Thyroid gland (tissue), 4 donors: ENCODE data around the gene ERCC4.

Experiments used
- POLR2A ChIP-seq, 2 donors: fragments of 450-650 bp; IDR thresholded peaks; one replicate each; pipeline ENCODE4 v1.6.1; 2017; ENCODE audit warnings: antibody characterized with exemption in 2 of 2, mild to moderate bottlenecking in 2 of 2, moderate library complexity in 1 of 2
- TF ChIP-seq, protein P1 (sequence below), 6 experiments: fragments of 200-600 bp in 3 of 6; fragments of 450-650 bp in 3 of 6; sonication (generic) in 3 of 6; IDR thresholded peaks; one replicate each; pipeline ENCODE4 v1.5.1; 2016 to 2019; ENCODE audit warnings: antibody characterized with exemption in 6 of 6, mild to moderate bottlenecking in 2 of 6, inconsistent platforms in 1 of 6, moderate library complexity in 1 of 6

- TF ChIP-seq, protein P1, sequence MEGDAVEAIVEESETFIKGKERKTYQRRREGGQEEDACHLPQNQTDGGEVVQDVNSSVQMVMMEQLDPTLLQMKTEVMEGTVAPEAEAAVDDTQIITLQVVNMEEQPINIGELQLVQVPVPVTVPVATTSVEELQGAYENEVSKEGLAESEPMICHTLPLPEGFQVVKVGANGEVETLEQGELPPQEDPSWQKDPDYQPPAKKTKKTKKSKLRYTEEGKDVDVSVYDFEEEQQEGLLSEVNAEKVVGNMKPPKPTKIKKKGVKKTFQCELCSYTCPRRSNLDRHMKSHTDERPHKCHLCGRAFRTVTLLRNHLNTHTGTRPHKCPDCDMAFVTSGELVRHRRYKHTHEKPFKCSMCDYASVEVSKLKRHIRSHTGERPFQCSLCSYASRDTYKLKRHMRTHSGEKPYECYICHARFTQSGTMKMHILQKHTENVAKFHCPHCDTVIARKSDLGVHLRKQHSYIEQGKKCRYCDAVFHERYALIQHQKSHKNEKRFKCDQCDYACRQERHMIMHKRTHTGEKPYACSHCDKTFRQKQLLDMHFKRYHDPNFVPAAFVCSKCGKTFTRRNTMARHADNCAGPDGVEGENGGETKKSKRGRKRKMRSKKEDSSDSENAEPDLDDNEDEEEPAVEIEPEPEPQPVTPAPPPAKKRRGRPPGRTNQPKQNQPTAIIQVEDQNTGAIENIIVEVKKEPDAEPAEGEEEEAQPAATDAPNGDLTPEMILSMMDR (IDR thresholded peaks at IDR 0.05) = no peak
- no peak for TF ChIP-seq POLR2A (IDR thresholded peaks at IDR 0.05)
These were observed 7.1 kb upstream of the ERCC4 start for GRCh38 chr16:13912891-13913290.
